Femur (tissue), 1 donor: Measurements from ENCODE around the gene MPHOSPH8.
"Not testable (repeated sequence)": the region's sequence is repeated elsewhere in the genome, so short reads cannot be mapped to it uniquely, and the experiment has no call there.

ENCODE experiments used
- DNase-seq: peaks from one replicate; pipeline ENCODE4 v3.0.0-alpha.2; 2017

Gene MPHOSPH8

DNA sequence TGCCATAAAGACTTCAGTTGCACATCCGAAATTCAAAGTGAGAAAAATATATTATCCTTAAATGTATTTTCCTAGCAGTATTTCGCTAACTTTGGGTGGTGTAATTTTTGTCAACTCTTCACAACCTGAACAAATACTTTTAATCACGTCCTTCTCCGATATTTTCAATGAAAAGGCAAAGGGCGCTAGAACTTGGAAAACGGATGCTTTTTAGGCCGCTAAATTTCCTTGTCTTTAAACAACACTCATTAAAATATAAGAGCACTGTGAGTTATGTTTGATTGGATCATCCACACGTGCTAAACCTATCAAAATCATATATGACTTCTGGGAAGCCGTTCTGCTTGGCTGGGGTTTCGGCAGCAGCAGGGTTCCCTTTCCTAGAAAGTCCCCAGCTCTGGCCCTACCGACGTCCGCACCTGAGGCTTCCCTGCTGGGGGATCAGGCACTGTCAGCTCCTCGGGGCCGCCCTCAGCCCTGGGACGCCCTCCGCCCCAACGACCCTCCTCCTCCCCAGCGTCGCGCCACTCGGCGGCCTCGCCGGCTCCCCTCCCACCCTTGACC, 462 bp upstream of the MPHOSPH8 start:
- no peak for DNase-seq

DNA sequence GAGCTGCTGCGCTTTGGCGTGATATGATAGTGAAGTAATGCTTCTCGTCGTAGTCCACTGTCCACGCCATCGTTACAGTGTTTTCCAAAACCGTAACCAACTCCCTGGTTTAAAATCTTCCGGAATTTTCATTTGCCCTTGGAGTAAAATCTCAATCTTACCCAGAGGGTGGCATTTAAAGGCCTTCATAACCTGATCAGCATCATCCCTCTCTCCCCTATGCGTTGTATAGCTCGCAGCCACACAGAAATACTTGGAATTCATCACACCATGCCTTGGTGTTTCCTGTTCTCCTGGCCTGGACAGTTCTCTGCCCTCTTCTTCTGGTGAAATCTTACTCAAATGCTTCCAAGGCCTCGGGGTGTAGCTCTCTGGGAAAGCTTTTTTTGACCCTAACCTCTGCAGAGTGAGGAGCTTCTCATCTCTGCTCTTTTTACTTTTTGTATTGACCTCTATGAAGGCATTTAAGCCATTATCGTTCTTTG, 839 bp downstream of the MPHOSPH8 start:
- no peak for DNase-seq

DNA sequence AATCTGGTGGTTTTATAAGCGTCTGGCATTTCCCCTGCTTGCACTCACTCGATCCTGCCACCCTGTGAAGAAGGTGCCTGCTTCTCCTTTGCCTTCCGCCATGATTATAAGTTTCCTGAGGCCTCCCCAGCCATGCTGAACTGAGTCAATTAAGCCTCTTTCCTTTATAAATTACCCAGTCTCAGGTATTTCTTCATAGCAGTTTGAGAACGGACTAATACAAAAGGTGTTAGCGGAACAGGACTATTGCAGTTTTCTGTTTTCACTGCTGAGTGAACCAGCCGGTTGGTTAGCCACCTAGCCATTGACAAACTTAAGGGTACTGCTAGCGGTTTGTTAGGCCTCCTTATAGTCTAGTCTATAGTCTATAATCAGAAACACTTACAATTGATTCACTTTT, 2.5 kb downstream of the MPHOSPH8 start:
- DNase-seq = not testable (repeated sequence)

DNA sequence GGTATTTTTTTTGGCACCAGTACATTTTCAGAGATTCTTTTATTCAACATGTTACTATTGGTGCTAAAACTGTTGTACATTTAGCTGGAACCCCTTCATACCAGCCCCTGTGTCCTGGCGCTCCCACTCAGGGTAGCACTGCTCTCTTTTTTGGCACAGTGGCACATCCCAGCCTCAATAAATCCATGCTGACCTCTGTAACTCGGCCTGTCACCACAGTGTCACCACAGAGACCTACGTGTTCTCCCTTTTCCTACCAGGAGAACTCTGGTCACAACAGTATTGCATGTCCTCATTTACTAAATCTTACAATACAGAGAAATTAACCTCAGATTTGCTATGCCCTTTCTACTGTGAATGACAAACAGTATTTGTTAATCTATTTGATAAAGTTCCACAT, 10.2 kb downstream of the MPHOSPH8 start:
- DNase-seq = no peak

- DNase-seq = no peak
Observed at GRCh38 chr13:19645000-19645399, 11.5 kb downstream of the MPHOSPH8 start.

GRCh38 chr13:19646063-19646462, 12.6 kb downstream of the MPHOSPH8 start:
- no peak for DNase-seq

DNA sequence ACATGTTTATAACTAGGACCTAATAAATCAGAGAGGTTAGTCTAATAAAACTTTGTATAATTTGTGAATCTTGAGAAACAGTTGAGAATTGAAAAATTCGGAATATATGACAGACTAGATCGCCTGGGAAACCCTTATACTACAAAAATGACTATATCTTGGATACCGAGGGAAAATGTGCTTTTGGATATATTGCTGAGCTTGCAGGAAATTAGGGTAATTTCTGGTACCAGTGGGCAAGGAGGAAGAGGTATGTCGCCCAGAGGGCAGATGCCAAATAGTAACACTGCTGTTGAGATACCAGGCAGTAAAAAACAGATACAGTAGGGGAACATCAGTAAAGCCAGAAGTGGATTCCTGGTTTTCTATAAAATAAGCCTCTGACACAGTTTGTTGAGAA, 17.3 kb downstream of the MPHOSPH8 start:
- no peak for DNase-seq

DNA sequence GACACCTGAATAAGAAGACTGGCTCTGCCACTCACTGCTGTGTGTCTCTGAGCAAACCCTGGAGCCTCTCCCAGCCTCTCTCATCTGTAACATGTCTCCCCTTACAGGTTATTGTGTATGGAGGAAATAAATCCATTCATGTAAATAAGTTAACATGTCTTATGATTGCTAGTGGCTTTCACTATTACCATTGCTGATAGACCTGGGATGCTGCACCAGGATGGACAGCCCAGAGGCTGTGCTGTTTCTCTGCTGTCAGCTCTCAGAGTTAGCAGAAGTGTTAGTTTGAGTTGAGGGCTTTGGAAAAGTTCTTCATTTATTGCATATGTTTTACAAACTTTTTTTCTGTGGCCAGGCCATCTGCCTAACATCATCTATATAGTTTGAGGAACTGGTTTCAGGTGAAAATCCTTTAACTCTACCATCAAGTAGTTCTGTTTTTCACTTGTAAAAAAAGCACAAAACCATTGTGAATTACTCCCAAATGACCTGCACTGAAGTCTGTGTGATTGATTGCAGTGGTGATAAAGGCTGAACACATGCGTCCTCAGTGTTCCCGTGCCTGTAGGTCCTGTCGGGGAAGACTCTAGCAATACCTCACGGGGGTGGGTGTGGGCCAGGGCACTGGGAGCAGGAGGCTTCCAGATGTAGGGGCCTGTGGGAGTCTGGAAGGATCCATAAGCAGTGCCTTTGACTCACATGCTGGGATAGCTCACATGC, 24.6 kb downstream of the MPHOSPH8 start:
- DNase-seq = no peak

DNA sequence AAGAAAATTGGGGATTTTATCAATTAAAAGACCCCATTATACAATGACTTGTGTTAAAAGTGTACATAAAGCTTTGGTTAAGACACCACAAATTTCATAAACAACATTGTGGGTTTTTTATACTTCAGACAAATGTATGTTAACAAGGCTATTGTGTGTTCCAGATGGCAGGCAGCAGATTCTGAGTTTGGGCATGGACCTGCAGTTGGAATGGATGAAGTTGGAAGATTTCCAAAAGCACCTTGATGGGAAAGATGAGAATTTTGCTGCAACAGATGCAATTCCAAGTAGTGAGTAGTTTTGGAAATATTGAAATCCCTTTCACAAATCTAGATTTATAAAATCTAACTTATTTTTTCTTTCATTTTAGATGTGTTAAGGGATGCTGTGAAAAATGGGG, 25.4 kb downstream of the MPHOSPH8 start:
- no peak for DNase-seq

DNA sequence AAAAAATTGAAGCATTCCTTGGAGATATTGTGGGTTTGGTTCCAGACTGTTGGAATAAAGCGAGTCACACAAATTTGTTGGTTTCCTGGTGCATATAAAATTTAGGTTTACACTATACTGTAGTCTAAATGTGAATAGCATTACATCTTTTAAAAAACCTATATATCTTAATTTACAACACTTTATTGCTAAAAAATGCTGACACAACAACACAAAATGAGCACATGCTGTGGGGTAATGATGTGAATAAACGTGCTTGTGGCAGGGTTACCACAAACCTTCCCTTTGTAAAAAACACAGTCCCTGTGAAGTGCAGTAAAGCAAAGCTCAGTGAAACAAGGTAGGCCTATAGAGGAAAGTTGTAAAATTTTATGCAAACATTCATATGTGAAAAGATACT, 27.7 kb downstream of the MPHOSPH8 start:
- no peak for DNase-seq

DNA sequence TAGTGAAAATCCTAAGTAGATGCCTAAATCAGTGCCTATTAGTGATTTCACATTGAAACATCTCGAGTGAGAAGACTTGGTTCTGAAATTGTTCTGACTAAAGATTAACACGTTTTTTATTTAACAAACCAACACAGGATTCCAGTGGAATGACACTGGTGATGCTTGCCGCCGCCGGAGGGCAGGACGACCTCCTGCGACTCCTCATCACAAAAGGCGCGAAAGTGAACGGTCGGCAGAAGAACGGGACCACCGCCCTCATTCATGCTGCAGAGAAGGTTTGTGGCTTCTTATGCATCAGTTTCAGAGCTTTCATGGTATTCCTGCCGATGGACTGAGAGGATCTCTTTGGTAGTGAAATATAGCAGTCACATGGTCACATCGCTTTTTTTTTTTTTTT, 28.1 kb downstream of the MPHOSPH8 start:
- DNase-seq = no peak

GRCh38 chr13:19663416-19663979, 30.0 kb downstream of the MPHOSPH8 start:
- DNase-seq = no peak

DNA sequence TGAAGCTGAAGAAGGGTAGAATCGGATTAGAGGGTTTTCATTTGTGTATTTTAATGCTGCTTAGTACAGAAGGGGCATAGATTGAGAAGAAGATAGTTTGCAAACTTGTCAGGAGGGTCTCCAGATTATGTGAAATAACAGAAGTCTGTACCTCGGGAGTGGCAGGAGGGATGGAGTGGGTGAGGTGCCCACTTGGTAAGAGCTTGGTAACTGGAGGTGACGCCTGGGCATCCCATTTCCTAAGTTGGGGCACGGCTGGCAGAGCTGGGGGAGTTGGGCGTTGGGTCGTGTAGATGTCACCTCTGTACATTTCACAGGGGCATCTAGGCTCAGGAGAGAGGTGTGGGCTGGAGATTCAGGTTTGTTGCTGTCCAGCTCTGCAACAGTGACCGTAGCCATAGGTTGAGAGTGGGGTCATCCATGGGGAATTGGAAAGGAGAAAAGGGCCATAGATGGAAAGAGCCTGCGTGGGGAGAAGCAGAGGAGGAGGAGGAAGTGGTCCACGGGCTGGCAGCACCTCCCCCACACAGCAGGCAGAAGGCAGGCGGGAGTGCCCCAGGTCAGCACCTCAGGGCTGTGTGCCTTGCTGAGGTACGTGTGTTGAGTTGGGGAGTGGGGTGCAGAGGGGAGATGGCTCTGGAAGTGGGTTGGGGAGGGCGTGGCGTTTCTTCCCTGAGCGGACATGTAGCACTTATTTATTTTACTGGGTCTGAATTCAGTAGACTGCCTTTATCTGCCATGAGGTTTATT, 31.2 kb downstream of the MPHOSPH8 start:
- no peak for DNase-seq

DNA sequence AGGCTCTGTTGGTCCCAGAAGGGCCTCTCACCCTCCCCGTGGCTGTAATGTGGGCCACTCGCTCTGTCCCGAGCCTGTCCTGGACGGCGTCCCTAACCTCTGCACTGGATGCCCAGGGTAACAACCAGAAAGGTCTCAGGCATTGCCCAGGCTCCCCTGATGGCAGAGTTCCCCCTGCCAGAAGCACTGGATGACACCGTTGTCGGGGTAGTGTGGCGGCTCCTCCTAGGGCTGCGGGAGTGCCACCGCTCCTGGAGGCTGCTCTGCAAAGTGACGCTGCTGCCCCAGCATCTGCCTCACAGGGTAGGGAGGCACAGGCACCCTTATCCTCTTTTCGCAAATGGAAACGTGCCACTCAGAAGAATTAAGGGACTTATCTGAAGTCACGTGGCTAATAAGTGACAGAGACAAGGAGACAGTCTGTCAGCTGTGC, 32.0 kb downstream of the MPHOSPH8 start:
- DNase-seq = no peak

DNA sequence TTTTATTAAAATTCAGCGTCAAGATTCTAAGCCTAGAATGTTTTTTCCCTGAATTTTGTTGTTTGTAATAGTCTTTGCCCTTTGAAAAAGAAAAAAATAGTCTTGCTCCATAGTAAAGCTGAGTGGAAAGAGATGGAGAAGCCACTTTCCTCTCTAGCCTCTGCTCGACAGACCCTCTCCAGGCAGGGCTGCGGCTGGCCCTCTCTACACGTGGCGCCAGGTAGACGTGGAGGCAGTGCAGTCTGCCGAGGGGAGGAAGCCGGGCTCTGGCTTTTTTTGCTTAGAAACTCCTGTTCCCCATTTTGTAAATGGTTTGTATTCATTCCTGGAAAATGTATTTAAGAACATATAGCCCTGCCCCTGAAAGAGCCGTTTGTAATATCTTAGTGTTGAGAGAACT, 35.3 kb downstream of the MPHOSPH8 start:
- no peak for DNase-seq

DNA sequence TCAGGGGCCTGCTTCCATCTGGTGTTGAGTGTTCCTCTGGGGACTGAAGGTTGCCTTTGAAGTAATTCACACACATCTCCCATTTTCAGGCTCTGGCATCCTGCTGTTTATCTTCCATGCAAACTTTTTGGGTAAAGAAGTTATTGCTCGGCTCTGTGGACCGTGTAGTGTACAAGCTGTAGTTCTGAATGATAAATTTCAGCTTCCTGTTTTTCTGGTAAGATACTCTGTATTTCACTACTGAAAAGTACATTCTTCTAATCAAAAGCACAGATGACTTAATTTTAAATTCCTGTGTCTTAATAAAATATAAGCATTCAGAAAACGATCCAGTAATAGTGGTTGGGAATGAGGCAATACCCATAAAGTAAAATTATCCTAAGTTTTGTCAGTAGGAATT, 36.7 kb downstream of the MPHOSPH8 start:
- no peak for DNase-seq

- no peak for DNase-seq
Observed at GRCh38 chr13:19672990-19673389, 39.5 kb downstream of the MPHOSPH8 start.

- DNase-seq = no peak
Observed at GRCh38 chr13:19673473-19674430, 40.3 kb downstream of the MPHOSPH8 start.

DNA sequence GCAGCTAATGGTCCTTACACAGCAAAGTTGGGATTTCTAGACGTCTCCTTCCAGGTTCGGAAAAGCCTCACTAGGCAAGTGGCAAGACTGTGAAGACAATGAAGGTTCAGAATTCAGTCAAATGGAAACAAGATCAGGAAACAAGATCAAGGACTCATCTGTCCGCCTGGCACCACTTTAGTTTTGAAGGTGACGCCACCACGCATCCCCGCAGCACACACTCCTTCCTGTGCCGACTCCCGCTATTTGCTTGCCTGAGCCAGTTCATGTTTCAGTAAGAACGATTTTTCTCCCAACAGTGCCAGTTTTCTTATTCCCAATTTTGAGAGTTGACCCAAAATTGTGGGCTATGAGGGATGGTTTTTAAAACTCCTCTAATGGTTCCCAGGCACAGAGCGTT, 41.4 kb downstream of the MPHOSPH8 start:
- DNase-seq = no peak

DNA sequence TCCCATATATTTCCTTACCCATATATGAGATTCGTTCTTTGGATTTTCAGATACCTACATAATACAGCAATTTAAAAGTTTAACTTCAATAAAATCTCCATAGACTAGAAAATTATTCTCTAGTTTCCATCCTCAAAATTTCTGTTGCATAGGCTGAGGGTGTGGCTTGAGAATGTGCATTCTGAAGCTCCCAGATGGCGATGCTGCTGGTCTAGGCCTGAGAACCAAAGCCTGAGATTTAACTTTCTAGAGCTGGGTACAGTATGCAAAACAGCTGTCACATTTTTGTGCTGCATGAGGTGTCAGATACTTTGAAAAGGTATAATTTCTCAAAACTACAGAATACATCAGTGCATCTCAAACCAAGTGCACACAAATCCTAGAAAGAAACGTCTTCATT, 42.7 kb downstream of the MPHOSPH8 start:
- DNase-seq = no peak

GRCh38 chr13:19680751-19681150, 47.3 kb downstream of the MPHOSPH8 start:
- no peak for DNase-seq

GRCh38 chr13:19681517-19681916, 48.1 kb downstream of the MPHOSPH8 start:
- no peak for DNase-seq

- no peak for DNase-seq
Observed at GRCh38 chr13:19685034-19685433, 51.6 kb downstream of the MPHOSPH8 start.
